HG03196 (cell line): ENCODE data around the gene LPAR4.
"Not testable (repeated sequence)": the region's sequence is repeated elsewhere in the genome, so short reads cannot be mapped to it uniquely, and the experiment has no call there.

ENCODE experiments used
- ATAC-seq: cut with Tn5 transposase; IDR thresholded peaks from one replicate; pipeline ENCODE4 v1.9.1; 2021; ENCODE audit not compliant: unreplicated experiment

The LPAR4 gene

GRCh38 chrX:78747489-78747888, at the start of gene LPAR4:
TSS of gene LPAR4 (plus strand) at chrX:78747720. CDS start at chrX:78754870, 7,150 bp downstream.
- no peak for ATAC-seq

GRCh38 chrX:78706071-78706470, 41.4 kb upstream of the LPAR4 start:
- no peak for ATAC-seq

DNA sequence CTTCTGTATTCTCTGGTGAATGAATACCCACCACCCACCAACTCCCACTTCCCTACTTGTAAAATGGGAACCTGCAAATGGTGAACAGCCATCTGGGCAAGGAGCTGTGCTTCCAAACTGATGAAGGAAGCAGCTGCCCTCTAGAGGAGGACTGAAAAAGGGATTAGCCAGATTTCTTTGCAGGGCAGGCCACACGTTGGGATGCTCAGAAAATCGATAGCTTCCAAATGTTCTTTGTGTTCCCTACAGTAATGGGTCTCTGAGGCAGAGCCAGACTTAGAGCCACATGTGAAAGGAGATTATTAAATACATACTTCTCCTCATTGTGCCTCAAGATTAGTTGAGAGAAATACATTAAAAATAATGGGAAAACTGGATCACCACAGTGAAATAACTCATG, 39.3 kb upstream of the LPAR4 start:
- no peak for ATAC-seq

DNA sequence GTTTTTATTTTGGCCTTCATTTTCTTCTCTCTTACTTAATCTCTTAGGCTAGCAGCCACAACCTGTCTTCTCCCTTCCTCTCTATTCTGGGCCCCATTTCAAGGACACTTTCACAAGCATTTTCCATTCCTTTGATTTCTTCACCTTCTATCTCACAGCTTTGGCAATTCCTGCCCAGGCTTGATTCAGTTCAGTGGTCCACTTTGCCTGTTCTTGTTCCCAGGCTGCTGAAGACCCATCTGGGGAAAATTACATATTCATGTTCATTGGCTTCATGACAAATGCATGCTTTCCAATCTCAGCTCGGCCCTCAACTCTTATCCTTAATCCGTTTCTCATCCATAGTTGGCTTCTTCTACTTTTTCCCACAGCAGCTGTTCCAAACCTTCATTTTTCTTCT, 38.7 kb upstream of the LPAR4 start:
- no peak for ATAC-seq

DNA sequence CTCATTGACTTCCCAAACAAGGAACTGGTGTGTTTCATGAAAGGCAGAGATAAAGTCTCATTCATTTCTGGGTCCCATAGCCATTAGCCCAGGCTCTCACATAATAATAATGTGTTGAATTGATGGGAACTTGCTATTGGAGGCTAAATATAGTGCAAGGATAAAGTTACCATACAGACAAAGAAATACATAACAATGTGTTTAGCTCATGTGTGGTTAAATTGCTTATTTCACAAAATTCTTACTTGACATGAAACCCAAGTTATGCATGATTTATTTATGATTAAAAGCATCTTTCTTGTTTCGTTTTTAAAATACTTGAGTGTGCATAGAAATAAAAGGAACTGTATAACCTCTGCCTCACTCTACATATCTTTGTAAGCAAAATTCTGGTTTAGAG, 37.3 kb upstream of the LPAR4 start:
- no peak for ATAC-seq

DNA sequence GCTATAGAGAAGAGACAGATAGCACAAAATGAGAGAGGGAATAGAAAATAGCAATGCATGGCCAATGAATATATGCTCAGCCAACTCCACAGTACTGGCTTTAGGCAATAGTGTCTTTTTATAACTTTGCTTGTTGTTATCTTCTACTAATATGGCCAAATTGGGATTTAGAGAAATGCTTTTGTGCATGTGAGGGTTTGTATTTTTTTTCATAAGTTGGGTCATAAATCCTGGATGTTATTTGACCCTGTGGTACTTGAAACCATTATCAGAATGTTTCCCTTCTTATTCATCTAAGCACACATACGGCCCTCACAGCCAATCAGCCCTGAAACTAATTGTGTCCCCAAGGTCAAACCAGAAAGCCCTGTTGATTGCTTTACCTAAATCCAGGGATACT, 35.2 kb upstream of the LPAR4 start:
- no peak for ATAC-seq

DNA sequence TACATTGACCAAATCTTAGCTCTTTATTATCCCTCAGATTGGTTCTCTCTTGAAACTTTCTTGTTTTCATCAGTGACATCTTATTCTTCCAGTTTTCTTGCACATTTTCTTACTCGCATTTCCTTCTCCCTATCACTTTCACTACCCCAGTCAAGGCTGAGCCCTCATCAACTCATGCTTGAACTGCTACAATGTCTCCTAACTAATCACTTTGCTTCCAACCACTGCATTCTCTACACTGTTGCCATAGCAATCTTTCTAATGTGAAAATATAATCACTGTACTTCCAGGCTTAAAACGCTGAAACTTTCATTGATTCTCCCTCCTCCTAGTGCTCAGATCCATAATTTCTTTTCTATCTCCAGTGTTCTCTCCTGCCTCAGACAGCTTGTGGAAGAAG, 22.2 kb upstream of the LPAR4 start:
- no peak for ATAC-seq

DNA sequence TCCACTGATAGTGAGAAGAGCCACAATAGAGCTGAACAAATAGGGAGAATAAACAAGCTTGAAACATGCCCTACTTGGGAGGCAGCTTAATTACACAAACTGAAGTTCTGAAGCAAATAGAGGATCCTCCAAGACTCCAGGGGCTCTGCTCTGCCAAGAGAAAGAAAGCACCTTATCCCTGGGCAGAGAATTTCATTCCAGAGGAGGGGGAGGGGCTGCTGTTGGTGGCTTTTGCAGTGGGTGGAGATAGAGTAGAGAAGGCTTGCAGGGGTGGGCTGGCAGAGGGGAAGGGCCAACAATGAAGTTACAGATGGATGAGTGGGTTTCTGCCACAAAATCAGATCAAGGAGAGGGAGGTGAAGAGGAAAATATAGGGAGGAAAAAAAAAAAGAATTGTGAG, 1.0 kb upstream of the LPAR4 start:
- ATAC-seq: no peak

DNA sequence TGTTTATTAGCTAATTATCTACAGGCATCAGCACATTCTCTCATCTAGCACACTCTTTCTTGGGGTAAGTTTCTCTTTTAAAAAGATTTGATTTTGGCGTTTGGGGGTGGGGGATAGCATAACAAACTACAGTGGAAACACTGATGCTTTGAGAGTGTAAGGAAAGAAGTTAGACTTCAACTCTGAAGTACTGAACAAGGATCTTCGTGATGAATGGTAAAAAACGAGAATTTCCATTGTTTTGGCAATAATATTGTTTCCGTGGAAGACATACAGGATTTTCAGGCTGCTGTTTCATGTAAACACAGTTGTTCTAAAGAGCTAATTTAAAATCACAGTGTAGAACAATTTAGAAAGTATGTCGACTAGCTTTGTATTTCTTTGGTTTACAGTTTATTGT, 451 bp downstream of the LPAR4 start:
- no peak for ATAC-seq

DNA sequence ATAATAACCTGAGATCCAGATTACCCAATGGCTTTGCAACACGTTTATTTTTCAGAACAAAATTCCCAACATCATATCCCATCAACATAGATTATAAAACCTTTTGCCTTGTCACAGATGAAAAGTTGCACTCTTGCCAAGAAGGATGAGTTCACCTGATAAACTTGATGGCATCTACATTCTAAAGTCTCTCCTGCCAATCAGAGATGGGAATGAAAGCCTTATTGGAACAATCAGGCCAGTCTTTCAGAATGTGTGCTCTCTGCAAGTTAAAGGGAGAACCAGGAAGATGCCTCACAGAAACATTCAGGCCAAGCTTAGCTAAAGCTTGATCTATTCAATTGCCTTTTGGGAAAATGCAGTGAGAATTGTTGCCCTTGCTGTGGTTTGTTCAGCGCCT, 1.3 kb downstream of the LPAR4 start:
- ATAC-seq: no peak

- ATAC-seq: no peak
These were observed 6.1 kb downstream of the LPAR4 start for GRCh38 chrX:78753571-78753970.

DNA sequence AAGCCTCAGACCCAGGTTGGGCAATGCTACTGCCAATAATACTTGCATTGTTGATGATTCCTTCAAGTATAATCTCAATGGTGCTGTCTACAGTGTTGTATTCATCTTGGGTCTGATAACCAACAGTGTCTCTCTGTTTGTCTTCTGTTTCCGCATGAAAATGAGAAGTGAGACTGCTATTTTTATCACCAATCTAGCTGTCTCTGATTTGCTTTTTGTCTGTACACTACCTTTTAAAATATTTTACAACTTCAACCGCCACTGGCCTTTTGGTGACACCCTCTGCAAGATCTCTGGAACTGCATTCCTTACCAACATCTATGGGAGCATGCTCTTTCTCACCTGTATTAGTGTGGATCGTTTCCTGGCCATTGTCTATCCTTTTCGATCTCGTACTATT, 7.4 kb downstream of the LPAR4 start:
- peak; percentile 90 for ATAC-seq

DNA sequence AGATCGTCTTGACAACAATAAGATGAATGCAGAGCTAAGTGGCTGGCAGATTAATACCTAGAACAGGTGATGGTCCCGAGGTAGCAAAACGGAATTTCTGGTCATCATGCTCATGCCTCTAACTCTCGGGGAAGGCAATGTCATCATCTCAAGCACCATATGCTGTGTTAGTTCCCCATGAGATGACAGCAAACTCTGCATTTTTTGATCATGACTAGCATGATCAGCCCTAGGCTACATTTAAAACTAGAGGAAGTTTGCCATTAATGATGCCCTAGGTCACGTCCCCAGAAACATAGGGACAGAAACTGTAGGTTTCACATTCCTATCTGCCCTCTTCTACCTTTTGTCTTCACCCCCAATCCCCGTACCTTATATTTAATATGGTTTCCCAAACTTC, 11.6 kb downstream of the LPAR4 start:
- no peak for ATAC-seq

- ATAC-seq: no peak
These were observed 21.7 kb downstream of the LPAR4 start for GRCh38 chrX:78769101-78769755.

- ATAC-seq: no peak
These were observed 22.4 kb downstream of the LPAR4 start for GRCh38 chrX:78769946-78770345.

DNA sequence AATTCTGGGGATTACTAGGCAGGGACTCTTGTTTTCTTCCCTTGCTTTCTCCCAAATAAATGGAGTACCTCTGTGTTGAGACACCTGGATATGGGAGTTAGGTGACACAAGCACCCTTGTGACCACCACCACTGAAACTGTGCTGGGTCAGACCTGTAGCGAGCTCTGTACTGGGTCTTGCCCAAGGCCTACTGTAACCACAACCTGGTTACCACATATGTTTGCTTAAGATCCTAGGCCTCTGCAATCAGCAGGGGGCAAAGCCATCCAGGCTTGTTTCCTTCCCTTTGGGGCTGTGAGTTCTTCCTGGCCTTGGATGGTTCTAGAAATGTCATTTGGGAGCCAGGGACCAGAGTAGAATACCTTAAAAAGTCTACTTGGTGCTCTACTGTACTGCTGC, 49.4 kb downstream of the LPAR4 start:
- ATAC-seq: no peak

DNA sequence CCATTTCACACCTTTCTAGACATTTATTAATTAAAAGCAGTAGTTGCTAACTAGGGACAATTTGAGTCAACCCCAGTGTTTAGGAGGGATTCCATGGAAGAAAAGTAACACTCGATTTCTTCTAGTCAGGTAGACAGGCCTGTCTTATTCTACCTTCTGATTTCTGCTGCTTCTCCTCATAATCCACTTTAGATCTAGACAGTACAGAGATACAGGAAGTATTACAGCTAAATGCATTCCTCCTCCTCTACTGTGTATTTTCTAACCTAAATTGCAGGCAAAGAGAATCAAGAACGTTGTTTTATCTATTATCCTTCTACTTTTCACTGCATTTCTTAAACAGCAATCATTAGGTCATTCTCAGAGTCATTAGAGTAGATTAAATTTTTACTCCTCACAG, 52.6 kb downstream of the LPAR4 start:
- ATAC-seq: no peak

DNA sequence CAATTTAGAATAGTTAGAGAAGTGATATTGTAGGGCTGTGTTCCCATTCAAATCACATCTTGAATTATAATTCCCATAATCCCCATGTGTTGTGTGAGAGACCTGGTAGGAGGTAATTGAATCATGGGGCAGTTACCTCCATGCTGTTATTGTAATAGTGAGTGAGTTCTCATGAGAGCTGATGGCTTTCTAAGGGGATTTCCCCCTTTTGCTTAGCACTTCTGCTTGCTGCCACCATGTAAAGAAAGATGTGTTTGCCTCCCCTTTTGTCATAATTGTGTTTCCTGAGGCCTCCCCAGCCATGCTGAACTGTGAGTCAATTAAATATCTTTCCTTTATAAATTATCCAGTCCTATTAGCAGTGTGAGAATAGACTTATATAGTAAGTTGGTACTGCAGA, 53.2 kb downstream of the LPAR4 start:
- ATAC-seq: no peak

GRCh38 chrX:78801522-78801921, 54.0 kb downstream of the LPAR4 start:
- ATAC-seq: no peak

DNA sequence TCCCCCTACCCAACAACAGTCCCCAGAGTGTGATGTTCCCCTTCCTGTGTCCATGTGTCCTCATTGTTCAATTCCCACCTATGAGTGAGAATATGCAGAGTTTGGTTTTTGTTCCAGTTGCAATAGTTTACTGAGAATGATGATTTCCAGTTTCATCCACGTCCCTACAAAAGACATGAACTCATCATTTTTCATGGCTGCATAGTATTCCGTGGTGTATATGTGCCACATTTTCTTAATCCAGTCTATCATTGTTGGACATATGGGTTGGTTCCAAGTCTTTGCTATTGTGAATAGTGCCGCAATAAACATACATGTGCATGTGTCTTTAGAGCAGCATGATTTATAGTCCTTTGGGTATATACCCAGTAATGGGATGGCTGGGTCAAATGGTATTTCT, 55.0 kb downstream of the LPAR4 start:
- not testable (repeated sequence) for ATAC-seq
